Measurements from ENCODE around the gene VSIG10.
"Not testable (repeated sequence)": the region's sequence is repeated elsewhere in the genome, so short reads cannot be mapped to it uniquely, and the experiment has no call there.

The VSIG10 gene

GRCh38 chr12:118094039-118094438 lies 9.8 kb downstream of the VSIG10 start:
- H3K9me3 ChIP-seq (ENCODE audit: insufficient read depth, low read length), result no peaks in the 10 kb centered on the region
- H4K20me1 ChIP-seq (ENCODE audit: low read depth, low read length), result no peaks in the 10 kb centered on the region
- H2AFZ ChIP-seq (ENCODE audit: low read depth, low read length, severe bottlenecking), result no peak overlapping the region
- TF ChIP-seq CTCF (IDR thresholded peaks at IDR 0.05; ENCODE audit: insufficient read depth, low read length, poor library complexity, severe bottlenecking) (no peak), EZH2phosphoT487 (conservative IDR thresholded peaks at IDR 0.05; ENCODE audit: low read length) (no peak)
- no peaks in the 10 kb centered on the region for H3K9me2 ChIP-seq (replicated peaks; ENCODE audit: insufficient read depth, low read length)
- no peak overlapping the region for H3K27ac ChIP-seq (ENCODE audit: low read depth, low read length)
- H3K27me3 ChIP-seq (ENCODE audit: low read length), result no peaks in the 10 kb centered on the region
- no peaks in the 10 kb centered on the region for H3K36me3 ChIP-seq (ENCODE audit: low read length)
- H3K4me2 ChIP-seq (ENCODE audit: low read depth, low read length, poor library complexity, severe bottlenecking), result no peak overlapping the region
- no peaks in the 10 kb centered on the region for H3K79me2 ChIP-seq (ENCODE audit: insufficient read depth, low read length)
- no peaks in the 10 kb centered on the region for H3F3A ChIP-seq (ENCODE audit: insufficient read depth)
- no peak overlapping the region for H3K4me3 ChIP-seq (ENCODE audit: insufficient read depth, low read length, poor library complexity, severe bottlenecking)
- no peak overlapping the region for H3K9ac ChIP-seq (ENCODE audit: low read length)

- no peaks in the 10 kb centered on the region for H3K9me2 ChIP-seq (replicated peaks; ENCODE audit: insufficient read depth, low read length)
- H3K27me3 ChIP-seq (ENCODE audit: low read length), result no peaks in the 10 kb centered on the region
- no peak overlapping the region for H3K27ac ChIP-seq (ENCODE audit: low read depth, low read length)
- H4K20me1 ChIP-seq (ENCODE audit: low read depth, low read length), result no peaks in the 10 kb centered on the region
- no peaks in the 10 kb centered on the region for H3K9me3 ChIP-seq (ENCODE audit: insufficient read depth, low read length)
- H3F3A ChIP-seq (ENCODE audit: insufficient read depth), result no peaks in the 10 kb centered on the region
- TF ChIP-seq CTCF (IDR thresholded peaks at IDR 0.05; ENCODE audit: insufficient read depth, low read length, poor library complexity, severe bottlenecking), result no peak
- no peak overlapping the region for H3K4me2 ChIP-seq (ENCODE audit: low read depth, low read length, poor library complexity, severe bottlenecking)
- H3K4me3 ChIP-seq (ENCODE audit: insufficient read depth, low read length, poor library complexity, severe bottlenecking), result no peak overlapping the region
- no peak overlapping the region for H2AFZ ChIP-seq (ENCODE audit: low read depth, low read length, severe bottlenecking)
- no peaks in the 10 kb centered on the region for H3K79me2 ChIP-seq (ENCODE audit: insufficient read depth, low read length)
- H3K36me3 ChIP-seq (ENCODE audit: low read length), result no peaks in the 10 kb centered on the region
- no peak overlapping the region for H3K9ac ChIP-seq (ENCODE audit: low read length)
Observed at GRCh38 chr12:118089782-118090181, 14.0 kb downstream of the VSIG10 start.

- Histone ChIP-seq H3F3A (ENCODE audit: insufficient read depth) (no peaks in the 10 kb centered on the region), H3K27ac (ENCODE audit: low read depth, low read length) (no peak overlapping the region), H3K27me3 (ENCODE audit: low read length) (no peaks in the 10 kb centered on the region), H4K20me1 (ENCODE audit: low read depth, low read length) (no peaks in the 10 kb centered on the region), H3K4me3 (ENCODE audit: insufficient read depth, low read length, poor library complexity, severe bottlenecking) (no peak overlapping the region), H3K4me2 (ENCODE audit: low read depth, low read length, poor library complexity, severe bottlenecking) (no peak overlapping the region), H3K9ac (ENCODE audit: low read length) (no peak overlapping the region), H3K79me2 (ENCODE audit: insufficient read depth, low read length) (no peaks in the 10 kb centered on the region), H3K36me3 (ENCODE audit: low read length) (no peaks in the 10 kb centered on the region), H3K9me2 (replicated peaks; ENCODE audit: insufficient read depth, low read length) (no peaks in the 10 kb centered on the region), H2AFZ (ENCODE audit: low read depth, low read length, severe bottlenecking) (no peak overlapping the region), H3K9me3 (ENCODE audit: insufficient read depth, low read length) (no peaks in the 10 kb centered on the region)
- TF ChIP-seq CTCF (IDR thresholded peaks at IDR 0.05; ENCODE audit: insufficient read depth, low read length, poor library complexity, severe bottlenecking) (no peak), EZH2phosphoT487 (conservative IDR thresholded peaks at IDR 0.05; ENCODE audit: low read length) (no peak)
Observed at GRCh38 chr12:118082161-118082560, 21.6 kb downstream of the VSIG10 start.

- not testable (repeated sequence) for H3K9ac ChIP-seq (ENCODE audit: low read length); H3K4me3 ChIP-seq (ENCODE audit: insufficient read depth, low read length, poor library complexity, severe bottlenecking); H4K20me1 ChIP-seq (ENCODE audit: low read depth, low read length); H3K4me2 ChIP-seq (ENCODE audit: low read depth, low read length, poor library complexity, severe bottlenecking); H3K9me2 ChIP-seq (replicated peaks; ENCODE audit: insufficient read depth, low read length); H3K36me3 ChIP-seq (ENCODE audit: low read length); H3K79me2 ChIP-seq (ENCODE audit: insufficient read depth, low read length); H2AFZ ChIP-seq (ENCODE audit: low read depth, low read length, severe bottlenecking); H3K27me3 ChIP-seq (ENCODE audit: low read length); H3K9me3 ChIP-seq (ENCODE audit: insufficient read depth, low read length); H3K27ac ChIP-seq (ENCODE audit: low read depth, low read length); H3F3A ChIP-seq (ENCODE audit: insufficient read depth)
Observed at GRCh38 chr12:118081521-118081920, 22.3 kb downstream of the VSIG10 start.
